ENCODE results near the gene EEA1. TPM values are rescaled to one million over a fixed set of nuclear protein-coding genes. Genes with fewer than 3 reads are reported as not detected.

The EEA1 gene
- total RNA-seq, 1 experiment from 2014 or later: 68.9 TPM

DNA sequence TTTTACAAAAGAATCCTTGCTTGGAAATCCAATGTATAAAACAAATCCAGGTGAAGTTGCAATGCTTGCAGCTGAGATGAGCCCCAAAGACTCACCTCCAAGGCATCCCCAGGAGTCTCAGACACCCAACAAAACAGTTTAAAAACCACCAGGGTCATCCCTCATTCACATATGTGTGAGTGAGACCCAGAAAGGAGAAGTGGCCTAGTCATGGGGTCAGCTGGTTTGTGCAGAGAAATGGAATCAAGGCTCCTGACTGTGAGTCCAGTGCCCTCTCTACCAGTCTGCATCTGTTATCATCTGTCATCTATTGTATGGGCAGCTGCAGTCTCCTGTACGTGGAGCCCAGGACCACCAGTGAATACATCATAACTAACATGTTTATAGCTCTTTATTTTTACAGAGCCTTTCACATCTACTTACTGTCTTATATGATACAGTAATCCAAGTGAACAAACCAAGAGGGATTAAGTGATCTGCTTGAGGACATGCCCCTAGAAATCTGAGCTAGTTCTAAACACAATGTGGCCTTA is 199.3 kb downstream of the EEA1 start:
- Histone ChIP-seq H3K27me3 (replicated peaks; ENCODE audit: control insufficient read depth, insufficient read depth, low read length) (no peaks in the 10 kb centered on the region), H3K9me3 (no peaks in the 10 kb centered on the region), H3K4me3 (ENCODE audit: low read depth, low read length) (no peak overlapping the region), H3K4me1 (no peaks in the 10 kb centered on the region), H3K36me3 (ENCODE audit: control insufficient read depth, insufficient read depth, low read length) (no peaks in the 10 kb centered on the region)
- DNase-seq: no peak
- BruUV-seq (replicated peaks): no TSS peak
- Mint-ChIP-seq H3K9me3 (ENCODE audit: unreplicated experiment) (peaks cover 8% of the 10 kb centered on the region), H3K4me1 (ENCODE audit: low read depth, unreplicated experiment) (no peaks in the 10 kb centered on the region), H3K27me3 (ENCODE audit: insufficient read depth, unreplicated experiment) (peaks cover 16% of the 10 kb centered on the region), H3K4me3 (ENCODE audit: unreplicated experiment) (no peak overlapping the region), H3K27ac (ENCODE audit: unreplicated experiment) (no peak overlapping the region), H3K36me3 (ENCODE audit: insufficient read depth, unreplicated experiment) (no peaks in the 10 kb centered on the region)
- ChIA-PET POLR2A (no interaction called here), CTCF (no interaction called here)
- intact Hi-C loops (cut with micrococcal nuclease; ENCODE audit: unreplicated experiment): no loop called here
- no peak for TF ChIP-seq CTCF (IDR thresholded peaks at IDR 0.05; ENCODE audit: insufficient read depth in 1 of 2, low read depth in 1 of 2, low read length in 1 of 2, severe bottlenecking in 1 of 2, unreplicated experiment in 1 of 2)

- Histone ChIP-seq H3K9me3 (0 out of 2 replicates have a peak, but pooled peaks cover 3% of the 10 kb centered on the region), H3K4me3 (ENCODE audit: low read depth, low read length) (no peak overlapping the region), H3K36me3 (ENCODE audit: control insufficient read depth, insufficient read depth, low read length) (no peaks in the 10 kb centered on the region), H3K27me3 (replicated peaks; ENCODE audit: control insufficient read depth, insufficient read depth, low read length) (no peaks in the 10 kb centered on the region), H3K4me1 (no peaks in the 10 kb centered on the region)
- no peaks in the 10 kb centered on the region for H3K4me1 Mint-ChIP-seq (ENCODE audit: low read depth, unreplicated experiment)
- CTCF ChIA-PET: interaction anchor here (0.6 kb wide), 1 partner anchor 19 kb away, joined by 3 read pairs; no protein-coding TSS in a partner anchor
- no peaks in the 10 kb centered on the region for H3K36me3 Mint-ChIP-seq (ENCODE audit: insufficient read depth, unreplicated experiment)
- no peak for TF ChIP-seq CTCF (IDR thresholded peaks at IDR 0.05; ENCODE audit: insufficient read depth in 1 of 2, low read depth in 1 of 2, low read length in 1 of 2, severe bottlenecking in 1 of 2, unreplicated experiment in 1 of 2)
- no peak overlapping the region for H3K4me3 Mint-ChIP-seq (ENCODE audit: unreplicated experiment)
- POLR2A ChIA-PET: no interaction called here
- no TSS peak for BruUV-seq (replicated peaks)
- intact Hi-C loops (cut with micrococcal nuclease; ENCODE audit: unreplicated experiment): no loop called here
- no peak for DNase-seq
- H3K27me3 Mint-ChIP-seq (ENCODE audit: insufficient read depth, unreplicated experiment): no peaks in the 10 kb centered on the region
- peaks cover 15% of the 10 kb centered on the region for H3K9me3 Mint-ChIP-seq (ENCODE audit: unreplicated experiment)
- H3K27ac Mint-ChIP-seq (ENCODE audit: unreplicated experiment): no peak overlapping the region
These were observed 202.2 kb downstream of the EEA1 start for GRCh38 chr12:92726850-92727249.

GRCh38 chr12:92722897-92723296 is 206.2 kb downstream of the EEA1 start:
- ChIA-PET CTCF (interaction anchor here (1.1 kb wide), 1 partner anchor 13 kb away, joined by 3 read pairs; no protein-coding TSS in a partner anchor), POLR2A (no interaction called here)
- TF ChIP-seq CTCF (IDR thresholded peaks at IDR 0.05; ENCODE audit: insufficient read depth in 1 of 2, low read depth in 1 of 2, low read length in 1 of 2, severe bottlenecking in 1 of 2, unreplicated experiment in 1 of 2): no peak
- no peak overlapping the region for H3K27ac Mint-ChIP-seq (ENCODE audit: unreplicated experiment)
- H3K4me3 ChIP-seq (ENCODE audit: low read depth, low read length): no peak overlapping the region
- H3K27me3 ChIP-seq (replicated peaks; ENCODE audit: control insufficient read depth, insufficient read depth, low read length): no peaks in the 10 kb centered on the region
- no peak for DNase-seq
- intact Hi-C loops (cut with micrococcal nuclease; ENCODE audit: unreplicated experiment): no loop called here
- H3K27me3 Mint-ChIP-seq (ENCODE audit: insufficient read depth, unreplicated experiment): no peaks in the 10 kb centered on the region
- no peaks in the 10 kb centered on the region for H3K36me3 Mint-ChIP-seq (ENCODE audit: insufficient read depth, unreplicated experiment)
- no TSS peak for BruUV-seq (replicated peaks)
- H3K36me3 ChIP-seq (ENCODE audit: control insufficient read depth, insufficient read depth, low read length): no peaks in the 10 kb centered on the region
- H3K4me1 ChIP-seq: no peaks in the 10 kb centered on the region
- peaks cover 15% of the 10 kb centered on the region for H3K9me3 Mint-ChIP-seq (ENCODE audit: unreplicated experiment)
- H3K9me3 ChIP-seq: 0 out of 2 replicates have a peak, but pooled peaks cover 3% of the 10 kb centered on the region
- no peak overlapping the region for H3K4me3 Mint-ChIP-seq (ENCODE audit: unreplicated experiment)
- no peaks in the 10 kb centered on the region for H3K4me1 Mint-ChIP-seq (ENCODE audit: low read depth, unreplicated experiment)
